Effector CD8-positive, alpha-beta T cell (primary cell): ENCODE data around the gene GRAP2.

Experiments used
- DNase-seq: peaks from one replicate; lab custom pipeline; 2025; lab: John Stamatoyannopoulos, UW

Gene GRAP2

DNA sequence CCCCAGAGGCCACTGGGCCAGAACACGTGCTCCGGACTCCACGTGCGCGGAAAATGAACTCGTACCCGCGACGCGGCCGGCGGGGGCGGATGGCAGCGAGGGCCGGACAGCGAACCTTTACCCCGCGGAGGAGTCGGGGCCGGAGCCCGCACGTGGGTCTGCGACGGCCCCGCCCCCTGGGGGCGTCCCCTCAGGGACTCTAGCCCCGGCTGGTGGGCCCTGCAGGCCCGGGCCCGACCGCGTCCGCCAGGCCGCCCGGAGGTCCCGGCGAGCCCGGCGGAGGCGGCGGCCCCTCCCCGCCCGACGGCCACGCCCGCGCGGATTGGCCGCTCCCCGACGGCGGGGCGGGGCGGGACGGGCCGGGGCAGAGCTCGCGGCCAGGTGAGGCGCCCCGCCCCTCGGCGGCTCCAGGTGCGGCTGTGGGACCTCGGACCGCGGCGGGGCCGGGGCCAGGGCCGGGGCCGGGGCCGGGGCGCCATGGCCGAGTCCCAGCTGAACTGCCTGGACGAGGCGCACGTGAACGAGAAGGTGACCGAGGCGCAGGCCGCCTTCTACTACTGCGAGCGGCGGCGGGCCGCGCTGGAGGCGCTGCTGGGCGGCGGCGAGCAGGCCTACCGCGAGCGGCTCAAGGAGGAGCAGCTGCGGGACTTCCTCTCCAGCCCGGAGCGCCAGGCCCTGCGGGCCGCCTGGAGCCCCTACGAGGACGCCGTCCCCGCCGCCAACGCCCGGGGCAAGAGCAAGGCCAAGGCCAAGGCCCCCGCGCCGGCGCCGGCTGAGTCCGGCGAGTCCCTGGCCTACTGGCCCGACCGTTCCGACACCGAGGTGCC is 93.9 kb downstream of the GRAP2 start, which contains the start of gene FAM83F:
Gene FAM83F, plus strand, starts transcription at position 389 of the 827 bp plus-strand sequence. Its CDS starts 89 bp downstream, at position 478.
- DNase-seq: peak; percentile 7

DNA sequence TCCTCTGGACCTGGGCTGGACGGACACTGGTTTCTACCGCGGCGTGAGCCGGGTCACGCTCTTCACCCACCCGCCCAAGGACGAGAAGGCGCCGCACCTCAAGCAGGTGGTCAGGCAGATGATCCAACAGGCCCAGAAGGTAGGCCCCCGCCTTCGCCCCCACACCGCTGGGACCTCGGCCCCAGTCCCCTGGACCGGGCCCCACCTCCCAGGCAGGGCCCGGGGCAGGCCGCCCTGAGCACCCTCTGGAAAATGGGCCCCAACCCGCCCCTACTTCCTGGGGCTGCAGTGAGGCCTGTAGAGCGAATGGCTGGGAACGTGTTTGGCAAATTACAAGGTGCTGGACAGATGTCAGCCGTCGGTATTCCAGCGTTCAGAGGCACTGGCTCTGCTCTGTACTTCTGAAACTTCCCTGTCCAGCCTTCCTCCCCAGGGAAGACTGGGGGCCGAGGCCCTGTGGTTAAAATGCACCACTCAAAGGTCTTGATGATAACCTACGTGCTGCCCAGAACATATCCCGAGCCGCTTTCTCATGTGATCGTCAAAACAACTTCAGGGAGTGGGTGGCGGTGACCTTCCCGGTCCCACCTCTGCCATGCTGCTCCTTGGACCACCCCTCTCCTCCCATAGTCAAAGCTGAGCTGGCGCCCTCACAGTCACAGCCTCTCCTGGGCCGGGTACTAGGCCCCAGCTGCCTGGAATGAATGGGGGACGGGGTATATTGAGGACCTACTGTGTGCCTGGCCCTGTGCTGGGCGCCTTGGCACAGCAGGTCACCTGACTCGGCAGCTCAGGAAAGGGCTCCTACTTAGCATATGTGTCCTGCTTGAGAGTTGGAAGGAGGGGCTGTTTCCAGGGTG is 94.7 kb downstream of the GRAP2 start:
- DNase-seq: no peak

DNA sequence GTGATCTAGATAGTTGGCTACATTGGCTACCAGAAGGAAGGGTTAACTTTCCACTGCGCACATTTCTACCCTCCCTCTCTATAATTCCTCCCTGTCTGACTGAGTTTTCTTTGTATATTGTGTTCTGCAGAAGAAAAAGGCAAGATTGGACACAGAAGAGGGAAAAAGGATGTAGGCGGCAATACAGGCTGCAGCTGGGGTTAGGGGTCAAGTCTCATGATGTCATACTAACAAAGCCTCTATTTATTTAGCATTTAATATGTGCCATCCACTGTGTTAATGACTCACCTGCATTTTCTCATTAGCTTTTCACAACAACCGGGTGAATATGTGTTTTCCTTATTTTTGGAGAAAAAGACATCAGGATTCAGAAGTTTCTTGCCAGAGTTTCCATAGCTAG is 95.8 kb downstream of the GRAP2 start:
- no peak for DNase-seq

DNA sequence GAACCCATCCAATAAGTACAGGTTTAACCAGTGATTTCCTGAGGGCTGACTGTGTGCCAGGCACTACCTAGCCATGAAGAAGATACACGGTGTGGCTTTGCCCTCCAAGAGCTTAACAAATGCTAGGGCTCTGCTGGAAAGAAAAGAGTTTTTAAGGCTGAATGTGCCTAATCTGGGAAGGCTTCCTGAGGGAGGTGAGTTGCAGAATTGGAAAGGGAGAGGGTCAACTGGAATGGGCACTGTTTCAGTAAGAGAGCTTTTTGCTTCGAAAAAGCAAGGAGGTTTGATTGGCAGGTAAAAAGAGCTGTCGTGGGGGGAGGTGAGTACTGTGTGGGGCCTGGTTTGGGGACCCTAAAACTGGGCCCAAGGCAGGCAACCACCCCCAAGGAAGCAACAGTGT is 96.5 kb downstream of the GRAP2 start:
- no peak for DNase-seq

DNA sequence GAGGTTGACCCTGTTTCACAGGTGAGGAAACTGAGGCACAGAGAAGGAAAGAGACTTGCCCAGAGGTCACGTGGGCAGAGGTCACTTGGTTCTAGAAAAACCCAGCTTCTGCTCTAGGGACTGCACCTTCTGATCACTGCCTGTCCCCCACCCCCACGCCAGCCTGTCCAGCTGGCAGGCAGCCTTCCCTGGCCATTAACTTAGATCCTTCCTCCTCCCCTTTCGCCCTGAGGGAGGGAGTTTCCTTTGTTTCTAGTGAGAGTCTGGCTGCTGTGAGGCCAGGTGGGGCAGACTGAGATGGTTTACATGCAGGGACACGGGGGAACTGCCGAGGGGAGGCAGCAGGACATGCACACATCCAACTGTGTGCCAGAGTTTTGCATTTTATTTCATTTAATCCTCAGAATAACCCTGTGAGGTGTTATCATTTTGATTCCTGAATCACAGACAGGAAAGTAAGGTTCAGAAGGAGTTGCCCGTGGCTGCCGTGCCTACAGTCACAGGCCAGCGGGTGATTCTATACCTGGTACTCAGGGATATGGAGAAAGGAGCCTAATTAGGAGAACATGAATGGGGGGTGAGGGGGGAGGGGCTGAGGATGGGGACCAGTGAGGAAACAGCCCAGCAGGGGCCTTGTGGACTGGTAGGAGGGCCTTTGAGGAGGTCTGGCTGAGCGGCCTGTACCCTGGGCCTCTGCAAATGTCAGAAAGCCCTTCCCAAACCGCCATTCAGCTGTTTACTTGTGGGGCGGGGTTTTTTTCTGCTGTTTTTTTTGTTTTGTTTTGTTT is 97.2 kb downstream of the GRAP2 start:
- no peak for DNase-seq

DNA sequence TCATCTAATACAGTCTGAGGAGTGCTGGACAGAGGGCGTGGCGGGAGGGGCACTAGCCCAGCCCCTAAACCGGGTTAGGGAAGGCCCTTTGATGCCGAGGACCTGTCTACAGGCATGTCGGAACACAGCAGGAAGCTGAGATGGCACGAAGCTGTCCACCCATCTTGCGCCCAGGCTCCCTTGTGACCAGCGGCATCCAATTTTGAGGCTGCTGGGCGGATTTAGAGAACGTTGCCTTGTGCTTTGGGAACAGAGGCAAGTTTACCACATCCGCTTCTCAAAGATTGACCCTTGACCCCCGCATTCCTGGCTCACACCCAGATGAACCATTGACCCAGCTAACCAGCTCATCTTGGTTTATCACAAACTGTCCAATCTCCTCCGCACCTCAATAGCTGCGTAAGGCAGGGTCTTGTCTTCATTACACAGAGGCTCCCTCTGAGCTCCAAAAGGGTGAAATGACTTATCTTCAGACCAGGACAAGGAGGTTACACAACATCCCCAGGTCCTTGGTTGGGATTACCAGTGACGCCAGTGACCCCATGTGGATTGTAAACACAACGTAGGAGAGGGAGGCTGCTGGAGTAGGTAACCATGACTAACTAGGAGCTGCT is 98.4 kb downstream of the GRAP2 start:
- DNase-seq: no peak

DNA sequence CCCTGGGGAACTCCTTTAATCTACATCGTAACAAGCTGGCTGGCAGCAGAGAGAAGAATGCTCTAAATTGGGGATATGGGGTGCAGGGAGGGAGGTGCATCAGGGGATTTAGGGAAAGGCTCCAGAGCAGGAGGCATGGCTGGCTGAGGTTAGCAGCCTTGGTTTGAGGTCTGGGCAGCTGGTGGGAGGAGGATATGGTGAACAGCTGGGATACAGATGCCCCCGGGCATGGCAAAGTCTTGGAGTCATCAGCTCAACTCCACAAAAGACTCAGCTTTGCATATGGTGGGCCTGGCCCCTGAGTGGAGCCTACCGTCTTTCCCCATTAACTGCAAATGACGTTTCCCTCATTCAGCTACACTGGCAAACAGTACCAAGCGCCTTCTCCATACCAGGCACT is 99.3 kb downstream of the GRAP2 start:
- DNase-seq: no peak

DNA sequence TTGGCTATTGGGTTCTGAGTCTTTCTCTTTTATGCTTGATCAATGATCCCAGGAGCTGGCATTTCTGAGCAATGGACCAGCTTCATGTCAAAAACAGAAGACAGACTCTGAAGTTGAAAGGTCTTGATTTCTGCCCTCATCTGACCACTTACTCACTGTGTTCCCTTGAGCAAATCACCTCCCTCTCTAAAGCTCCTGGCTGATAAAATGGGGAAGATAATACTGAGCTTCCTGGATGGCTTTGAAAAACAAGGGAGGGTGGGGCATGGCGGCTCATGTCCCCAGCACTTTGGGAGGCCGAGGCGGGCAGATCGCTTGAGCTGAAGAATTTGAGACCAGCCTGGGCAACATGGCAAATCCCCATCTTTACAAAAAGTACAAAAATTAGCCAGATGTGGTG is 100.2 kb downstream of the GRAP2 start:
- no peak for DNase-seq

DNA sequence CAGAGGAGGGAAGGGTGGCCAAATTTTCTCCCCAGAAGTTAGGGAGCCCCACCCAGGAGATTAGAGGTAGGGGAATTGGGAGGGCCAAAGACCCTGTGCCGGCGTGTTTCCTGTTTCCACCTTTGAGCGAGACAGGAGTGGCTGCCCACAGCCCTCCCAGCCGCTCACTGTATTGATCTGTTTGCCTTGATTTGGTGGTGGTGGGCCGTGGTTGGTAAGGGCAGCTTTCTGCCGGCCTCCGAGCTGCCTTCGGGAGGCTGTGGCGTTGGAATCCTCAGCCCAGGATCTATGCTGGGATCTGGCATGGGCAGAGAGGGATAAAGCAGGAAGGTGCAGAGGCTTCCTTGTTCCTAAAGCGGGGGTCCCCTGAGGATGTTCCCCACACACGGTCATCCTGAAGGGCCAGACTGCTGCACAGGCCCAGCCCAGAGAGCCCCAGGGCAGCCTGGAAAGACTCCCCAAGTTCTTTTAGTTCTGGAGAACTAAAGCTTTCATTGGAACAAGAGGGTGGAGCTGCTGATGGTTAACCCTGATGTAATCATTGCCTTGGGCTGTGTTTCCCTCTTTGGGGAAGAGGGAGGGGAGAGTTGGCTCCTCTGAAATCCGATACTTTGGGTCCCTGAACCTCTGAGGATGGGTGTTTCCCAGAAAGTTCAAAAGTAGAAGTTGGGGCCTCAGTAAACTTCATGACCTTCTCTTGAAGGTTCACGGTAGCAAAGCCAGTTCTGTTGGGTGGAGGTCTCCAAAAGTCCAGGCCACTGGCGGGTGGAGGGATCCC is 101.1 kb downstream of the GRAP2 start:
- no peak for DNase-seq

DNA sequence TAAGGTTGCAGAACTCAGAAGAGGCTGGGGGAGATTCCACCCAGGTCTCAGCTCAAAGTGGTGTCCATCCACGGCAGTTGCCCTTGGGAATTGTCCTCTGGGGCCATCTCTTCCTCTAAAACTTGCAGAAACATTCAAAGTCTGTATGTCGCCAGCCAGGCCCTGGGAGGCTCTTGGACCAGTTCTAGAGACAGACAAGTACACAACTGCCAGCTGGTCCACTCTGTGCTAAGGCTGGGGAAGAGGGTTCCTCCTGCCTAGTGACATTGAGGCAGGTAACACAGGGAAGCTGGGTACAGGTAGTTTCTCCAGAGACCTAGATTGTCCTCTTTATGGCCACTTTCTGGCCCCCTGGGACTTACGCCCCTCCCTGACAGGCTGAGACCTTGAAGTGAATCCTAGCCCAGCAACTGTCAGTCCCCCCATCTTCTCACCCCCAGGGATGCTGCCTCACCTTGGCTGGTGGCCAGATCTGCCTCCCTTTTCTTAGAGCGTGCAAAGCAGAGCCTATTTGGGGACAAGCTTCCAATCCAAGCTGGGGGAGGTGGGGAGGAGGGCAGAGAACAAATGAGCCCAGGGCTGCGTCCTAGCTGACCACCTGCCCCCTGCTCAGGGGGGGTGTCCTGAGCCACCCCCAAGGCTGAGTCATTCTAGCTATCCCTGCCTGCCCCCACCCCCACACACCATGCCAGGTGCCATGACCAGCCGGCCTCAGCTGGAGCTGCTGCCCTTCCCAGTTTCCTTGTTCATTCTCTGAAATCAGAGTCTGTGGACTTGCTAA is 102.2 kb downstream of the GRAP2 start:
- DNase-seq: no peak

DNA sequence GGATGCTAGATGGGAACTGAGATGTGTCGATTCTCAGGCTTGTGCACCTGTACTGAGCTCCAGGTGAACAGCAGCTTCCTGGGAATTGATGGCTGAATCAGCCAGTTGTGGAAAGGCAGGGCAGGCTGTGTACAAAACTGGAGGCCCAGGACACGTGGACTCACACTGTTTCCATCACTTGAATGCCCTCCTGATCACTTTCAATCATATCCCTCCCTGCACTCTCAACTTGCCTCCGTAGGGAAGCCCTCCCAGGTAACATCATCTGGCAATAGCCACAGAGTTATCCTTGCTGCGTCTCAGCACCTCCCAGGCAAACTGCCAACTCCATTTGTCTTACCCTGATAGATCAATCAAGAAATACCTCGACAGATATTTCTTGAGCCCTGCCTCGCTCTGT is 104.0 kb downstream of the GRAP2 start:
- DNase-seq: no peak

DNA sequence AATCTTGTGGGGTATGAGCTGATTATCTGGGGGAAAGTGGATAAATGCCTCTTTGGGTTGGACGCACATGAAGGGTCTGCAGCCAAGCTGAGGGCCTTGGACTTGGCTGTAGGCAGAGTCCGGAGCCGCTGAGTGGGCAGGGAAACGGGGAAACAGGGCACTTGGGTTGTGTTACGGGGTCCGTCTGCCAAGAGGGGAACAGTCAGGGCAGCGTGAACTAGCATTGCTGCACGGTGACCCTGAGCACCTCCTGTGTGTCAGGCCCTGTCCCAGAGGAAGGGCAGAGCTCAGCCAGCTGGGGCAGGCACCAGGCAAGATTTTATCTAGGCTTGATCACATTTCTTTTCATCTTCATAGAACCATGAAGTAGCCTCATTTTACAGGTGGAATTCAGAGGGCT is 105.8 kb downstream of the GRAP2 start:
- no peak for DNase-seq

DNA sequence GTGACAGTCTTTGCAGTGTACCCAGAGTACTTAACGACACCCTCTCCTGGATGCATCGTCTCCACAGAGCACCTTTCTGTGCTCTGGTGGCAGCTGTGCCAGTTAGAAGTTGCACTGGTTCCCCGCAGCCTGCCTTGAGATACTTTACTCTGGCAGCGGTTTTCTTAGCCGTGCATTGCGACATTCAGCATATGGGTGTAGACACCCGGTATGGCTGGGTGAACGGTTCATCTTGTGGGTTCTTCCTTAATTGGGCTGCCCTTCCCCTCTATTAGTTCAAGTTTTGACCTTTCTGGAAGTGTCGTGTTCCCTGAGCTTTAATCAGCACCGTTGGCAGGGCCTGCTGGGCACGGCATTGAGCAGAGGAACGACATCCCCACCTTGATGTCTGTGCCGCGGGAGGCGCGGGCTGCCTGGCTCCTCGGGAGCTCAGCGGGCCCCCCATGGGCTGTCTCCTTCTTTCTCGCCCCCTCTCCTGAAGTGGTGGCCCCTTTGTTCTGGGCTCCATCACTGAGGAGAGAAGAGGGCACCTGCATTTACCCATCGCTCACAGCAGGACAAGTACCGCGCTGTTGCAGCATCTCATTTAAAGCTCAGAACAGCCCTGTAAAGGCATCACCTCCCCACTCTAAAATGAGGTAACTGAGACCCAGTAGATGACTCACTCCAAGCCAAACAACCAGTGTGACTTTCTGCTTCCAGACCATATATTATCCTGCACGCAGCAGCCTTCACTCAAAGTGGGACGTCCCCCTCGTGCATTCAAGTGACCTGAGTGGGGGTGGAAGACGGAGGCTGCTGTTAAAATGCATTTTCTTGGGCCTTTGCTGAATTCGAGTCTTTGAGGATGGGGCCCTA is 107.2 kb downstream of the GRAP2 start:
- DNase-seq: no peak

DNA sequence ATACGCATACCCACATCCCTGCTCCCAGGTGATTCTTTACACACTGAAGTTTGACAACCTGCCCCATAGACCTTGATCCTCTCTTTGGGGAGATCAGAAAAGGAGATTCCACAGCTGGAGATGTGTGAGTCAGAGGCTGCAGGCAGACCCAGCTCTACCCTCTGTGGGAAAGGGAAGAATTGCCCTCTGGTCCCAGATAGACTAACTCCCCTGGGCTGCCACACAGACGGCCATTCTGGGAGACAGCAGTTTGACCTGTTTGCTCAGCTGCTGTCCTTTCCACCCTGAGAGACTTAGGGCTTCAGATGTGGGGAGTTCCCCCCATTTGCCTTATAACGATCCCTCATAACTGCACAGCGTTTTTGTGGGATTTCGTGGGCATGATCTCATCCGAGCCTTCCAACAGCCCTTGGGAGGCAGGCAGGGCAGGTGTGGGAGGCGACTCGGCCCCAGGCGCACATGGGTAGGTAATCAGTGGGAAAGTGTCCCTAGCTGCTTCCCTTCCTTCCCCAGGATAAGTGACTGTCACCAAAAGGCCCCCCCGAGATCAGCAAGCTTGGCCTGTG is 107.9 kb downstream of the GRAP2 start:
- DNase-seq: no peak

DNA sequence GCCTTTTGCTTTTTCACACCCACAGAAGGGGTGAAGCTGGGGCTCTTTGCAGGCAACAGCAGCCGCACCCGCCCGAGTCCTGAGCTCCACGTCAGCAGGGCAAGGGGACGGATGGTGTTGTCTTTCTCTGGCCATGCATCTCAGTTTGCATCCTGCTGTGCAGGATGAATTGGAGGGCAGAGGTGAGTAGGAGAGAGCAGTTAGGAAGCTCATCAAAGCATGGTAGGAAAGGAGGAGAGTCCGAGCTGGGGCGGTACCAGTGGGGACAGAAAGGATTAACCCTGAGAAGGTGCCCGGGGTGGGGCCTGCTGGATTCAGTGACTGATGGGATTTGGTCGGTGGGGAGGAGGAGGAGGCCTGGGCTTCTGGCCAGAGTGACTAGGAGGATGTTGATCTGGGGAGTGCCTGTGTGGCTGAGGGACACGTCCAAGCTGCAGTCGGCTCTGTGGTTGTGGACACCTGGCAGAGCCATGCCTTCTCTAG is 108.4 kb downstream of the GRAP2 start:
- DNase-seq: no peak

DNA sequence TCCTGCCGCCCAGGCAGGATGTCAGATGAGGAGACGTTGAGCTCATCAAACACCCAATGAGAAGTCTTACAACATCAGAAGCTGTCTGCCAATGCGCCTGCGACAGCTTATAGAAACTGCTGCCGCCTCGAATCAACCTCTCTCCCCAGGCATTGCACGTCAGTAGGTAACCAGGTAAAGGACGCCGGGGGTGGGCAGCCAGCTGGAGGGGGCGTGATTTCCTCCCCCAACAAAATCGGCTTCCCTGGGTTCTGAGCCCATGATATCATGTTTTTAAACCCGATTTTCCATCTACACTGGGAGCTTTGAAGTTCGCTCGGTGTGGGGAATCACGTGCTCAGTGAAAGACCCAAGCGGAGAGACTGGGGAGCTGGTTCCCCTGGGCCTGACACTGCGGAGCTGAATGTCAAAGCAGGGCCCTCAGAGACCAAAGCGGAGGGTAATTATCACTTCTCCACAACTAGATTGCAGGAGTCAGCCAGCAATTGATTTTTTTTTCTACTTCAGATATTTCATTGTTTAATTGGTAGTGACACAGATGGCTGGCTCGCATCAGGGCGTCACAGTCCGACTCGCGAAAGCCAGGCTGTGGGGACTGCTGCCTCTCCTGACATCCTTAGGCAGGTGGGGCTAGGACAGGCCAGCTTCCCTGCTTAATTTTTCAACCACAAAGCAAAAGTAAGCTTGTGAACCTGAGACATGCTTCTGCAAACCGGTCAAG is 109.2 kb downstream of the GRAP2 start:
- peak; percentile 35 for DNase-seq

DNA sequence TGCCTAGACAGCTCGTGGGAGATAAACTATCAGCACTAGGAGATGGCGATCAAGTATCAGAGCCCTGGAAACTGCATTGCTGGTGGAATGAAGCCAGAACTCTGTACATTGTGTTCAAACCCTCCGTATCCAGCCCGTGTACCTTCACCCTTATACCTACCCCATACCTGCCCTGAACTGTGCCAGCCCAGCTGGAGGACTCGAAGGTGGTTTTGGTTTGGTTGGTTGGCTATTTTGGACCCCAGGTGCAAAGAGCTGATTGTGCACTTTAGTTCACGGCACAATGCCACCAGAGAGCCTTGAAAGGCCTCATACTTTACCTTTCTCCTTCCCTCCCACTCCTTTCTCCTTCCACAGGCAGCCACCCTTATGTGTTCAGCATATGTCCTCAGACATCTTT is 109.9 kb downstream of the GRAP2 start:
- no peak for DNase-seq

DNA sequence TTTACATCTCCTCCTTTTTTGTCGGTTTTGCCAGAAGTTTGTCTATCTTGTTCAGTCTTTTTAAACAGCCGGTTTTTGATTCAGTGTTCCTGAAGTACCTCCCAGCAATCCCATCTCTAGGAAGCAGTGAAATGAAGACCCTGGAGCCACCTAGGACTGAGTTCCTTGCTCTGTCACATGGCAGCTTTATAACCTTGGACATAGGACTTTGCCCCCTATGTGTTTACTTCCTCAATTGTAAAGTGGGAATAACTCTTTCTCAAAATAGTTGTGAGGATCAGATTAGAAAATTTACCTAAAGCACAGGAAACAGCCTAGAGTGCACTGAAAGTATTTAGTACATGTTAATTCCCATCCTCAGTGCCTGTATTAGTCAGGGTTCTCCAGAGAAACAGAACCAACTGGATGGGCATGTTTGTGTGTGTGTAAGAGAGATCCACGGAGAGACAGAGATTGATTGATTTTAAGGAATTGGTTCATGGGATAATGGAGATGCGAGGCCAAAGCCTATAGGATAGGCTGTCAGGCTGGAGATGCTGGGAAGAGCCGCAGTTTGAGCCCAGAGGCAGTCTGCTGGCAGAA is 113.9 kb downstream of the GRAP2 start:
- DNase-seq: no peak
